Kidney (tissue), 14 donors: ENCODE results near the gene RXRA. TPM values are rescaled to one million over a fixed set of nuclear protein-coding genes. Genes with fewer than 3 reads are reported as not detected.

Source experiments
- DNase-seq, 5 donors: peaks; one replicate each; pipeline ENCODE4 v3.0.0-alpha.2; 2013 to 2020
- FAIRE-seq: peaks from 2 replicates; lab custom pipeline; 2012; peaks lifted over from hg19 to GRCh38; lab: Jason Lieb, UNC
- H3K27ac ChIP-seq, 2 donors: one replicate each; pipeline ENCODE4 v1.7.0; 2013; ENCODE audit warnings: low read depth in 2 of 2, low read length in 2 of 2, inconsistent platforms in 1 of 2
- H3K27me3 ChIP-seq: one replicate; pipeline ENCODE4 v1.7.1; 2013; ENCODE audit warnings: low read length, inconsistent platforms; ENCODE audit not compliant: control insufficient read depth, insufficient read depth
- H3K36me3 ChIP-seq, 3 donors: one replicate each; pipeline versions ENCODE4 v1.7.0 to v1.7.1; 2013; ENCODE audit warnings: low read length in 3 of 3, control low read depth in 1 of 3, inconsistent platforms in 1 of 3; ENCODE audit not compliant: insufficient read depth in 3 of 3, control insufficient read depth in 2 of 3
- H3K4me1 ChIP-seq, 3 donors: one replicate each; pipeline versions ENCODE4 v1.7.0 to v1.7.1; 2013; ENCODE audit warnings: low read length in 3 of 3, inconsistent platforms in 1 of 3, low read depth in 1 of 3; ENCODE audit not compliant: control insufficient read depth in 2 of 3, insufficient read depth in 2 of 3
- H3K4me3 ChIP-seq, 3 donors: one replicate each; pipeline versions ENCODE4 v1.7.0 to v1.8.1; 2013; ENCODE audit warnings: low read length in 3 of 3, control low read depth in 1 of 3, inconsistent platforms in 1 of 3
- H3K9ac ChIP-seq, 3 donors: one replicate each; pipeline versions ENCODE4 v1.7.0 to v1.7.1; 2013; ENCODE audit warnings: low read length in 3 of 3, control low read depth in 1 of 3, inconsistent platforms in 1 of 3
- H3K9me3 ChIP-seq, 3 donors: one replicate each; pipeline versions ENCODE4 v1.7.0 to v1.7.1; 2013; ENCODE audit warnings: low read length in 3 of 3, control low read depth in 1 of 3, inconsistent platforms in 1 of 3; ENCODE audit not compliant: control insufficient read depth in 2 of 3, insufficient read depth in 1 of 3
- intact Hi-C: fragments of 100-400 bp; cut with DNase I; formaldehyde crosslinking; loops from one replicate; pipeline ENCODE4 v1.11.1; 2022
- polyA plus RNA-seq: library from polyadenylated mRNA; stranded (reverse); fragments of 350-450 nt; fragmentation: Illumina TruSeq; extraction: RNeasy Lipid Tissue Mini Kit (QIAGEN cat#74804); gene quantifications from one replicate; pipeline ENCODE4 v1.2.3, GENCODE V29; 2014; ENCODE audit warnings: low read depth, low replicate concordance; ENCODE audit not compliant: insufficient read depth
- total RNA-seq: library from RNA; stranded (reverse); fragmentation: NEBNext Ultra II Directional; extraction: Animal tissue kit (Norgen Biotek cat#: 25700); gene quantifications from one replicate; pipeline ENCODE4 v1.2.1, GENCODE V29; 2021
- TF ChIP-seq, protein P1 (sequence below): IDR thresholded peaks from 3 replicates; pipeline ENCODE4 v1.5.1; 2012; ENCODE audit warnings: mild to moderate bottlenecking, moderate library complexity, borderline replicate concordance; ENCODE audit not compliant: insufficient read depth; ENCODE audit errors: extremely low read depth
- donor health status: control.
- donor health status: control.
- donor health status: control.
- donor health status: control.
- donor health status: control.
- donor health status: DM: yes; HTN: yes; CAD: no.
- donor health status: Normal renal cell carcinoma (clear cell type).

Gene RXRA
- total and polyA plus RNA-seq, 2 donors from 2014 or later, result 24.0 to 49.5 TPM

DNA sequence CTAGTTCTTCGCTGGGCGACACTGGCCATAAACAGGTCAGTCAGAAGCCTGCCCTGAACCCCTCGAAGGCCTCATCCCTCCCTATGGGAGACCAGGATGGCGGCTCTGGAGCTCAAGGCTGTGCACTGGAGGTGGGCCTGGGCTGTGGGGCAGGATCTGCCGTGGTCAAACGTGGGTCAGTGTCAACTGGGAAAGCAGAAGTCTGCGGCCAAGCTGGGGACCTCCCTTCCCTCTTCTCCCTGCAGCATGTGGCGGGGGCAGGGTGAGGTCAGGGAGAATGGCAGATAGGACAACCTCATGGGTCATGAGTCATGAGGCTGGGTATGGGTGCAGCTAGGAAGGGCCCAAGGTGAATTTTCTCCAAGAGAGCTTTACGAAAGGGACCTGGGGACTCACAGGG is 132.9 kb downstream of the RXRA start:
- Histone ChIP-seq H3K4me1 (peaks cover 0 to 7% (median 0%) of the 10 kb centered on the region in 3 donors), H3K9me3 (no peaks in the 10 kb centered on the region), H3K4me3 (no peak overlapping the region), H3K27me3 (no peaks in the 10 kb centered on the region), H3K9ac (no peak overlapping the region), H3K36me3 (no peaks in the 10 kb centered on the region), H3K27ac (no peak overlapping the region)
- TF ChIP-seq, protein P1, sequence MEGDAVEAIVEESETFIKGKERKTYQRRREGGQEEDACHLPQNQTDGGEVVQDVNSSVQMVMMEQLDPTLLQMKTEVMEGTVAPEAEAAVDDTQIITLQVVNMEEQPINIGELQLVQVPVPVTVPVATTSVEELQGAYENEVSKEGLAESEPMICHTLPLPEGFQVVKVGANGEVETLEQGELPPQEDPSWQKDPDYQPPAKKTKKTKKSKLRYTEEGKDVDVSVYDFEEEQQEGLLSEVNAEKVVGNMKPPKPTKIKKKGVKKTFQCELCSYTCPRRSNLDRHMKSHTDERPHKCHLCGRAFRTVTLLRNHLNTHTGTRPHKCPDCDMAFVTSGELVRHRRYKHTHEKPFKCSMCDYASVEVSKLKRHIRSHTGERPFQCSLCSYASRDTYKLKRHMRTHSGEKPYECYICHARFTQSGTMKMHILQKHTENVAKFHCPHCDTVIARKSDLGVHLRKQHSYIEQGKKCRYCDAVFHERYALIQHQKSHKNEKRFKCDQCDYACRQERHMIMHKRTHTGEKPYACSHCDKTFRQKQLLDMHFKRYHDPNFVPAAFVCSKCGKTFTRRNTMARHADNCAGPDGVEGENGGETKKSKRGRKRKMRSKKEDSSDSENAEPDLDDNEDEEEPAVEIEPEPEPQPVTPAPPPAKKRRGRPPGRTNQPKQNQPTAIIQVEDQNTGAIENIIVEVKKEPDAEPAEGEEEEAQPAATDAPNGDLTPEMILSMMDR, result no peak
- intact Hi-C loops, result no loop called here
- FAIRE-seq, result no peak
- no peak for DNase-seq

DNA sequence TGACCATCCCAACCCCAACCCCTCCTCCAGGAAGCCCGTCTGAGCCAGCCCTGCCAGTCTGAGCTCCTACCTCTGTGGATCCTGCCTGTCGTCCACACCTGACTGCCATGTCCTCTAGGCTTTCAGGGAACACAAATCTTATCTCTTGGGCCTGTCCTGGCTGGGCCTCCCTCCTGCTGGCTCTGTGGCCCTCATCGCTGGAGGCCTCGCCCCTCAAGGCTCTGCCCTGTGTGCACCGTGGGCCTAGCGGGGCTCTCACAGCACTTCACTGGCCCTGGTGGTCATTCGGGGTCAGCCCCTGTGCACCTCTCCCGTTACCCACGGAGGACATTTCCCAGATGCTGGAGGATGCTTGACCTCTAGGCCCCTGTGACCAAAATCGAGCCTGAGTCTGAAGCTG is 133.3 kb downstream of the RXRA start:
- Histone ChIP-seq H3K4me1 (peaks cover 0 to 7% (median 0%) of the 10 kb centered on the region in 3 donors), H3K4me3 (no peak overlapping the region), H3K27ac (no peak overlapping the region), H3K9me3 (no peaks in the 10 kb centered on the region), H3K27me3 (no peaks in the 10 kb centered on the region), H3K9ac (no peak overlapping the region), H3K36me3 (no peaks in the 10 kb centered on the region)
- intact Hi-C loops, result no loop called here
- FAIRE-seq (no peak), DNase-seq (no peak)
- TF ChIP-seq, protein P1, result no peak

- TF ChIP-seq, protein P1, result no peak
Measured at GRCh38 chr9:134460206-134460605, 134.0 kb downstream of the RXRA start.

GRCh38 chr9:134460896-134461295 is 134.6 kb downstream of the RXRA start:
- Histone ChIP-seq H3K36me3 (no peaks in the 10 kb centered on the region), H3K27ac (no peak overlapping the region), H3K9me3 (no peaks in the 10 kb centered on the region), H3K4me3 (no peak overlapping the region), H3K27me3 (no peaks in the 10 kb centered on the region), H3K9ac (no peak overlapping the region), H3K4me1 (peaks cover 0 to 7% (median 0%) of the 10 kb centered on the region in 3 donors)
- FAIRE-seq (no peak), DNase-seq (no peak)
- TF ChIP-seq, protein P1, result no peak
- intact Hi-C loops, result no loop called here

More at GRCh38 chr9:134460206-134460605, 134.0 kb downstream of the RXRA start:
- no peak overlapping the region for H3K4me3 ChIP-seq
- H3K27me3 ChIP-seq, result no peaks in the 10 kb centered on the region
- no peaks in the 10 kb centered on the region for H3K9me3 ChIP-seq
- H3K9ac ChIP-seq, result no peak overlapping the region
- peaks cover 0 to 7% (median 0%) of the 10 kb centered on the region in 3 donors for H3K4me1 ChIP-seq
- FAIRE-seq, result no peak
- no peak overlapping the region for H3K27ac ChIP-seq
- H3K36me3 ChIP-seq, result no peaks in the 10 kb centered on the region
- intact Hi-C loops, result no loop called here
- DNase-seq, result no peak
